ENCODE data around the gene ICAM3.
A peak's percentile ranks its signal among the peaks of the same experiment; 100 is the strongest.
"Not testable (repeated sequence)": the region's sequence is repeated elsewhere in the genome, so short reads cannot be mapped to it uniquely, and the experiment has no call there.

ICAM3 gene

DNA sequence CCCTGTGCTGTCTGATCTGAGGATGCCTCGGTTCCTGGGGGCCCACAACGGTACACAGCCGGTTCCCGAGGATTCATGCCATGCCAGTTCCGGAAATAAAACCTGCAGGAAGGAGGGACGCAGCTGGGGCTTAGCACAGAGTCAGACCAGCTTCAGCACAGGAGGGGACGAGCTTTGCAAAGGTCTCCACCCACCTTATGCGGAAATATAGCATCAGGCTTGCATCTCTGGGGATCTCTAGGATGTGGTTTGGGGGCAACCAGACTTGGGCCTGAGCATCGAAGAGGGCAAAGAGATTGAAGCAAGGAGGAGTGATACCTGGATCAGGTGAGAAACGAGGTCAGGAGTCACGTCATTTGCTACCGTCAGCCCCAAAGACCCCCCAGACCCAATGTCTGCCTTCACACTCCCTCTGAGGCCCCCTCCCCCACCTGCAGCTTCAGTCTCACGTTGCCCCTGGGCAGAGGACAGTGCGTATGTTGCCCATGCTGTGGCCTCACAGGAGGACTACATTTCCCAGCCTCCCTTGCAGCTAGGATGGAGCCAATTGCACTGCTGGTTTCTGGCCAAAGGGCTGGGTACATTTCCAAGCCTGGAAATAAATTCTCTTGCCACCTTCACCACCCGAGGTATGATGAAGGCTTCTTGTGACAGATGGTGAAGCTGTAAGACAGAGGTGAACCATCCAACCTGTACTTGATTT, 28.8 kb upstream of the ICAM3 start:
- Histone ChIP-seq H3K4me3 (ENCODE audit: insufficient read depth, low read depth, low read length, poor library complexity, severe bottlenecking) (no peak overlapping the region), H3K9me3 (ENCODE audit: control insufficient read depth, low read length) (no peaks in the 10 kb centered on the region), H3K27ac (ENCODE audit: insufficient read depth, low read length, poor library complexity, severe bottlenecking) (no peak overlapping the region), H3K27me3 (replicated peaks; ENCODE audit: control insufficient read depth, insufficient read depth, low read length, poor library complexity, severe bottlenecking) (no peaks in the 10 kb centered on the region), H3K4me1 (ENCODE audit: control insufficient read depth, insufficient read depth, low read length, poor library complexity, severe bottlenecking) (no peaks in the 10 kb centered on the region), H3K36me3 (ENCODE audit: control insufficient read depth, insufficient read depth, low read length) (peaks cover 39% of the 10 kb centered on the region)
- no peak for DNase-seq

DNA sequence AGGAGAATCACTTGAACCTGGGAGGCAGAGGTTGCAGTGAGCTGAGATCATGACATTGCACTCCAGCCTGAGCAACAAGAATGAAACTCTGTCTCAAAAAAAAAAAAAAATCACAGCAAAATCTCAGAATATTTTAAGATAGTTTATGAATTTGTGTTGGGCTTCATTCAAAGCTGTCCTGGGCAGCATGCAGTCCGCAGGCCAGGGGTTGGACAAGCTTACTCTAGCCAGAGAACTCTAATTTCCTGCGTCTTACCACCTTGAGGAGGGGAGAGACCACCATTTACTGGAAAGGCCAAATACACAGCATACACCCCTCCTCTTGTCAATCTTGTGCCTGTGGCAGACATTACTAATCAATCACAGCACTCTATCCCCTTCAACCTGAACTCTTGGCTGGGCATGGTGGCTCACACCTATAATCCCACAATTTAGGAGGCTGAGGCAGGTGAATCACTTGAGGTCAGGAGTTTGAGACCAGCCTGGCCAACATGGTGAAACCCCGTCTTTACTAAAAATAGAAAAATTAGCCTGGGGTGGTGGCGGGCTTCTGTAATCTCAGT, 27.6 kb upstream of the ICAM3 start:
- H3K9me3 ChIP-seq (ENCODE audit: control insufficient read depth, low read length); DNase-seq; H3K4me3 ChIP-seq (ENCODE audit: insufficient read depth, low read depth, low read length, poor library complexity, severe bottlenecking); H3K27me3 ChIP-seq (replicated peaks; ENCODE audit: control insufficient read depth, insufficient read depth, low read length, poor library complexity, severe bottlenecking); H3K4me1 ChIP-seq (ENCODE audit: control insufficient read depth, insufficient read depth, low read length, poor library complexity, severe bottlenecking); H3K27ac ChIP-seq (ENCODE audit: insufficient read depth, low read length, poor library complexity, severe bottlenecking): not testable (repeated sequence)
- peaks cover 44% of the 10 kb centered on the region for H3K36me3 ChIP-seq (ENCODE audit: control insufficient read depth, insufficient read depth, low read length)

DNA sequence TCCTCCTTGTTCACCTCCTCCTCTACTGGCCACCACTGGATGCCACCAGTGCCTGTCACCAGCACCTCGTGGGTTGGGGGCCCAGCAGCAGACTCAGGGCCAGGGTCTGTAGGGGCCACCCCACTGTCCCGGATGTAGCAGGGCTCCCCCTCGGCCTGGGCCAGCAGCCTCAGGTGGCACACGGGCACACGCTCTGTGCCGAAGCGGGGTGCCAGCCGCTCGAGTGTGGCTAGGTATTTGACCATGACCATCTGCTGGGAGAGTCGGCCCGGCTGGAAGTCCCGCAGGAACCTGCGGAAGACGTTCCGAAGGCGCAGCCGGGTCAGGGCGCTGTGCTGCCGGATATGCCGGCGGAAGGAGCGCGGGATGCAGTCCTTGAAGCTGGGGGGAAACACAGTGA, 26.1 kb upstream of the ICAM3 start:
- Histone ChIP-seq H3K9me3 (ENCODE audit: control insufficient read depth, low read length) (no peaks in the 10 kb centered on the region), H3K4me1 (ENCODE audit: control insufficient read depth, insufficient read depth, low read length, poor library complexity, severe bottlenecking) (no peaks in the 10 kb centered on the region), H3K27ac (ENCODE audit: insufficient read depth, low read length, poor library complexity, severe bottlenecking) (no peak overlapping the region), H3K4me3 (ENCODE audit: insufficient read depth, low read depth, low read length, poor library complexity, severe bottlenecking) (no peak overlapping the region), H3K27me3 (replicated peaks; ENCODE audit: control insufficient read depth, insufficient read depth, low read length, poor library complexity, severe bottlenecking) (no peaks in the 10 kb centered on the region), H3K36me3 (ENCODE audit: control insufficient read depth, insufficient read depth, low read length) (peaks cover 57% of the 10 kb centered on the region)
- DNase-seq: no peak

DNA sequence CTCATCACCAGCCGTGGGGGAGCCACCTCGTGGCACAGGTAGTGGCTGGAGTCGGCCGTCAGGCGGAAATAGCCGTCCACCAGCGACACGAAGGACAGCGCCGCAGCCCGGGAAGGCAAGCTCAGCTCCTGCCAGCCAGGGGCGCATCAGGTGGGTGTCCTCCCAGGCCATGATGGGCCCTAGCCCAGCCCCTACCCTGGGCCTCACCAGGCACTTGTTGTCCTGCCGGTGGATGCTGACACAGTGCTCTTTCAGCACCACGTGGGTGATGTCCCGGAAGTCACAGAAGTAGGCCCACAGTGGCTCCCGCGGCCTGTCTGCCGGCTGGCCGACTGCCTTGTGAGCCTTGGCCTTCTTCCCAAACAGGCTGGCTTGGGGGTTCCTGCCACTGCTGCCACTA, 25.2 kb upstream of the ICAM3 start:
- no peak for DNase-seq
- Histone ChIP-seq H3K4me1 (ENCODE audit: control insufficient read depth, insufficient read depth, low read length, poor library complexity, severe bottlenecking) (no peaks in the 10 kb centered on the region), H3K36me3 (ENCODE audit: control insufficient read depth, insufficient read depth, low read length) (peaks cover 61% of the 10 kb centered on the region), H3K9me3 (ENCODE audit: control insufficient read depth, low read length) (no peaks in the 10 kb centered on the region), H3K27me3 (replicated peaks; ENCODE audit: control insufficient read depth, insufficient read depth, low read length, poor library complexity, severe bottlenecking) (no peaks in the 10 kb centered on the region), H3K4me3 (ENCODE audit: insufficient read depth, low read depth, low read length, poor library complexity, severe bottlenecking) (no peak overlapping the region), H3K27ac (ENCODE audit: insufficient read depth, low read length, poor library complexity, severe bottlenecking) (no peak overlapping the region)

DNA sequence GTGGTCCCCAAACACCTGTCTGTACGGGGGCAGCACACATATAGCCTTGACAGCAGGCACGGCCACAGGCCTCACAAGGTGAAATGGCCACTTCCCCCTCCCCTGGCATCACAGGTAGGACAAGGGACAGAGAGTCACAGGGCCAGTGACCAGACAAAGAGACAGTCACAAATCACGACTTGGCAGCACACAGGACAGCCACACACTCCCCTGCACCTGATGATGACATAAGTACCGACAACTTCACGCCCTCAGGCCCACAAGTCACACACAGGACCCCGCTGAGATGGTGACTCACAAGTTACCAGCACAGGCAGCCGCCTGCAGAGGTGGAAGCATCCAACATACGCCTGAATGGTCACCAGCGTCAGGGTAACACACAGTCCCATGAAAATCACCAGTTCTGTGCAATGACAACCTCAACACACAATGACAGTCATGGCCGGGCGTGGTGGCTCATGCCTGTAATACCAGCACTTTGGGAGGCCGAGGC, 24.4 kb upstream of the ICAM3 start:
- H3K4me3 ChIP-seq (ENCODE audit: insufficient read depth, low read depth, low read length, poor library complexity, severe bottlenecking): no peak overlapping the region

DNA sequence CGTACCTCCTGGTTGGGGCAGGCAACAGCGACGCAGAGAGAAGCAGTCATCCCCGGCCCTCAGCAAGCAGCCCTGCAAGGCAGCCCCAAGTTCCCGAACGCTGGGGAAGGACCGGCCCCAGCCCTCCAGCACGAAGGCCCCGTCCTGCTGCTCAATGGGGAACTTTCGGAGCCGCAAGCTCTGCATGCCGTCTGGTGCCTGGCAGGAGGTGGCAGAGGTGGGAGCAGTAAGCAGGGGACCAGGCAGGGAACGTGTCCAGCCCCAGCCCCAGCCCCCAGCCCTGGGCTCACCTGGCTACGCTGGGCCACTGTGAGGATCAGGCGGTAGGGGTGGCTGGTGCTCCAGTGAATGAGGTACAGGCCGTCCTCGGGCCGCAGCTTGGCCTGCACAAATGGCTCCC, 22.8 kb upstream of the ICAM3 start:
- H3K36me3 ChIP-seq (ENCODE audit: control insufficient read depth, insufficient read depth, low read length): peaks cover 65% of the 10 kb centered on the region
- no peaks in the 10 kb centered on the region for H3K27me3 ChIP-seq (replicated peaks; ENCODE audit: control insufficient read depth, insufficient read depth, low read length, poor library complexity, severe bottlenecking)

More for the DNA sequence above, 24.4 kb upstream of the ICAM3 start:
- Histone ChIP-seq H3K27me3 (replicated peaks; ENCODE audit: control insufficient read depth, insufficient read depth, low read length, poor library complexity, severe bottlenecking) (no peaks in the 10 kb centered on the region), H3K27ac (ENCODE audit: insufficient read depth, low read length, poor library complexity, severe bottlenecking) (no peak overlapping the region), H3K4me1 (ENCODE audit: control insufficient read depth, insufficient read depth, low read length, poor library complexity, severe bottlenecking) (no peaks in the 10 kb centered on the region), H3K36me3 (ENCODE audit: control insufficient read depth, insufficient read depth, low read length) (peaks cover 61% of the 10 kb centered on the region), H3K9me3 (ENCODE audit: control insufficient read depth, low read length) (no peaks in the 10 kb centered on the region)
- no peak for DNase-seq

DNA sequence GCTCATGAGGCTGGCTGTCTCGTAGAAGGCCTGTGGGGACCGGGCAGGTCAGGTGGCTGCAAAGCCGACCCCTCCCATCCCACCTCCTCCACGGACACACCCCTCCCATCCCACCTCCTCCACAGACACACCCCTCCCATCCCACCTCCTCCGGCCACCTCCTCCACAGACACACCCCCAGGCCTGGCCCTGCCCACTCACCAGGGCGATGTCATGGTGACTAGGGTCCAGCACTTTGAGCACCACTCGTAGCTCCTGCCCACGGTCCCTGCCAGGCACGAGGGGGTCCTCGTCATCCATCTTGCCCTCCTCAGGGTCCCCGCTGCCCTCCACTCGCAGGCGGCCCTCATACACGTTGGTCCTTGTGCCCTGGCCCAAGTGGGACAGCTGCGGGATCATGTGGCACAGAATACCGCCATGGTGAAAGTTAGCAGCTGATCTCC, 22.2 kb upstream of the ICAM3 start:
- Histone ChIP-seq H3K27me3 (replicated peaks; ENCODE audit: control insufficient read depth, insufficient read depth, low read length, poor library complexity, severe bottlenecking) (no peaks in the 10 kb centered on the region), H3K4me1 (ENCODE audit: control insufficient read depth, insufficient read depth, low read length, poor library complexity, severe bottlenecking) (no peaks in the 10 kb centered on the region), H3K4me3 (ENCODE audit: insufficient read depth, low read depth, low read length, poor library complexity, severe bottlenecking) (no peak overlapping the region), H3K36me3 (ENCODE audit: control insufficient read depth, insufficient read depth, low read length) (peaks cover 69% of the 10 kb centered on the region), H3K27ac (ENCODE audit: insufficient read depth, low read length, poor library complexity, severe bottlenecking) (no peak overlapping the region), H3K9me3 (ENCODE audit: control insufficient read depth, low read length) (no peaks in the 10 kb centered on the region)
- DNase-seq: no peak

More for the DNA sequence above, 22.8 kb upstream of the ICAM3 start:
- Histone ChIP-seq H3K4me1 (ENCODE audit: control insufficient read depth, insufficient read depth, low read length, poor library complexity, severe bottlenecking) (no peaks in the 10 kb centered on the region), H3K4me3 (ENCODE audit: insufficient read depth, low read depth, low read length, poor library complexity, severe bottlenecking) (no peak overlapping the region), H3K9me3 (ENCODE audit: control insufficient read depth, low read length) (no peaks in the 10 kb centered on the region), H3K27ac (ENCODE audit: insufficient read depth, low read length, poor library complexity, severe bottlenecking) (no peak overlapping the region)
- DNase-seq: no peak

DNA sequence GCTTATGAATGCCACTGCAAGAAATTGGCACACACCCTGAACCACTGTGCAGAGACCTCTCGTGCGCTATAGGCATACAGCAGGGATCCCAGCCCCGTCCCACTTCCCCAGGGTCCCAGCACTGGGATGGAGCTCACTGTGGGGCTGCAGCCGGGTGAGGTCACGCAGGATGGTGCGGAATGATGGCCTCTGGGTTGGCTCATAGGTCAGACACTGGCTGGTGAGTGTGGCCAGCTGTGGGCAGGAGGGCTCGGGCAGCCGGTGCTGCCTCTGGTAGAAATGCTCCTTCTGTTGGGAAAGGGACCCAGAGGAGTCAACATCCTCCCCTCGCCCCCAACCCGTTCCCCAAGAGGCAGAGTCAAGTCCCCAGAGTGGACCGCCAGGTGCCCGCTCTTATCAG, 17.0 kb upstream of the ICAM3 start:
- no peaks in the 10 kb centered on the region for H3K4me1 ChIP-seq (ENCODE audit: control insufficient read depth, insufficient read depth, low read length, poor library complexity, severe bottlenecking)
- H3K9me3 ChIP-seq (ENCODE audit: control insufficient read depth, low read length): no peaks in the 10 kb centered on the region
- no peak overlapping the region for H3K4me3 ChIP-seq (ENCODE audit: insufficient read depth, low read depth, low read length, poor library complexity, severe bottlenecking)
- no peak overlapping the region for H3K27ac ChIP-seq (ENCODE audit: insufficient read depth, low read length, poor library complexity, severe bottlenecking)
- no peak for DNase-seq
- no peaks in the 10 kb centered on the region for H3K27me3 ChIP-seq (replicated peaks; ENCODE audit: control insufficient read depth, insufficient read depth, low read length, poor library complexity, severe bottlenecking)
- H3K36me3 ChIP-seq (ENCODE audit: control insufficient read depth, insufficient read depth, low read length): peaks cover 71% of the 10 kb centered on the region

DNA sequence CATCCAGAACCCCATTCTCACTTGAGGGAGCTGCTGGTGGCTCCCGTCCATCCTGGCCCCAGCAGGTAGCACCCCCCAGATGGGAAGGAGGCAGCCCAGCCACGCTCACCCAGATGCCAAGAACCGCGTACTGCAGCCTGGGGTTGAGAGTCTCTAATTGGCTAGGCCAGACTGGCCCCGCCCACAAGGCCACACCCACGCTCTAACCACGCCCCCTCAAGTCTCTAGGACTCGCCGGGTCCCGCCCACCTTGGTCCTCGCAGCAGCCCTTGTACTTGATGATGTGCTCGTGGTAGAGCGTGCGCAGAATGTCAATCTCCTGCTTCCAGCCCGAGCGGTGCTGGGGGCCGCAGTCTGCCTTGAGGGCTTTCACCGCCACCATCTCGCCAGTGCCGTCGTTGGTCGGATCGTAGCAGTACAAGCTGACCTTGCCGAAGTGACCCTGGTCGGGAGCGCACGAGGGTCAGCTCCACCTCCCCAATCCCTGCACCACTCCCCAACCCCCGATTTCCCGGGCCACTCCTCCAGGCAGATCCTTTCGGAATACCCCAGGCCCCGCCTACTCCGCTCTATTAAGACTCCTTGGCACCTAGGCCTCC, 14.5 kb upstream of the ICAM3 start:
- no peak overlapping the region for H3K4me3 ChIP-seq (ENCODE audit: insufficient read depth, low read depth, low read length, poor library complexity, severe bottlenecking)
- H3K27me3 ChIP-seq (replicated peaks; ENCODE audit: control insufficient read depth, insufficient read depth, low read length, poor library complexity, severe bottlenecking): no peaks in the 10 kb centered on the region
- DNase-seq: peak in 1 of 3 donors; percentile 23
- H3K9me3 ChIP-seq (ENCODE audit: control insufficient read depth, low read length): no peaks in the 10 kb centered on the region
- no peaks in the 10 kb centered on the region for H3K4me1 ChIP-seq (ENCODE audit: control insufficient read depth, insufficient read depth, low read length, poor library complexity, severe bottlenecking)
- H3K36me3 ChIP-seq (ENCODE audit: control insufficient read depth, insufficient read depth, low read length): peaks cover 59% of the 10 kb centered on the region
- H3K27ac ChIP-seq (ENCODE audit: insufficient read depth, low read length, poor library complexity, severe bottlenecking): no peak overlapping the region

Measured in effector memory CD4-positive, alpha-beta T cell (primary cell).